Mesenchymal stem cell (in vitro differentiated cells and primary cell): ENCODE measurements around the gene TMEM119.

Experiments
- DNase-seq: peaks from one replicate; pipeline ENCODE4 v3.0.0-alpha.2; 2013
- H2AFZ ChIP-seq: one replicate; pipeline ENCODE4 v1.6.1; 2013; ENCODE audit warnings: low read depth, mild to moderate bottlenecking, control low read depth, inconsistent platforms, low read length, moderate library complexity
- H2AK5ac ChIP-seq: 2 replicates; pipeline ENCODE4 v1.6.1; 2013; ENCODE audit warnings: low read length, moderate library complexity, mild to moderate bottlenecking, inconsistent platforms; ENCODE audit not compliant: severe bottlenecking
- H2BK120ac ChIP-seq: one replicate; pipeline ENCODE4 v1.6.1; 2013; ENCODE audit warnings: low read depth, mild to moderate bottlenecking, inconsistent platforms, low read length, moderate library complexity
- H2BK12ac ChIP-seq, 2 experiments: one replicate each; pipeline ENCODE4 v1.6.1; 2013; ENCODE audit warnings: inconsistent platforms in 2 of 2, low read length in 2 of 2, mild to moderate bottlenecking in 2 of 2, moderate library complexity in 2 of 2, control low read depth in 1 of 2
- H2BK15ac ChIP-seq: one replicate; pipeline ENCODE4 v1.6.1; 2013; ENCODE audit warnings: mild to moderate bottlenecking, low read depth, inconsistent platforms; ENCODE audit not compliant: poor library complexity, severe bottlenecking
- H2BK5ac ChIP-seq: 2 replicates; pipeline ENCODE4 v1.6.1; 2013; ENCODE audit warnings: low read depth, mild to moderate bottlenecking, low read length, control low read depth, inconsistent platforms; ENCODE audit not compliant: poor library complexity, severe bottlenecking
- H3K14ac ChIP-seq, 2 experiments: one replicate each; pipeline ENCODE4 v1.6.1; 2013; ENCODE audit warnings: inconsistent platforms in 2 of 2, low read length in 2 of 2, control low read depth in 1 of 2, mild to moderate bottlenecking in 1 of 2, moderate library complexity in 1 of 2
- H3K18ac ChIP-seq, 2 experiments: one replicate each; pipeline ENCODE4 v1.6.1; 2013; ENCODE audit warnings: inconsistent platforms in 2 of 2, low read length in 2 of 2, control low read depth in 1 of 2, low read depth in 1 of 2, mild to moderate bottlenecking in 1 of 2
- H3K23ac ChIP-seq, 2 experiments: one replicate each; pipeline ENCODE4 v1.6.1; 2013; ENCODE audit warnings: inconsistent platforms in 2 of 2, low read length in 2 of 2, mild to moderate bottlenecking in 2 of 2, moderate library complexity in 2 of 2, control low read depth in 1 of 2
- H3K27ac ChIP-seq: 2 replicates; pipeline ENCODE4 v1.5.1; 2013; ENCODE audit warnings: mild to moderate bottlenecking, moderate library complexity, low read length, control low read depth, inconsistent platforms; ENCODE audit not compliant: poor library complexity, severe bottlenecking
- H3K27me3 ChIP-seq, 2 experiments: 2 replicates each; pipeline versions ENCODE4 v1.6.1 to v1.7.0; 2013; ENCODE audit warnings: low read length in 2 of 2, mild to moderate bottlenecking in 2 of 2, moderate library complexity in 2 of 2, control low read depth in 1 of 2, inconsistent platforms in 1 of 2; ENCODE audit not compliant: control insufficient read depth in 1 of 2, insufficient read depth in 1 of 2
- H3K36me3 ChIP-seq, 2 experiments: 2 replicates each; pipeline versions ENCODE4 v1.6.1 to v1.7.0; 2013; ENCODE audit warnings: low read length in 2 of 2, control low read depth in 1 of 2, inconsistent platforms in 1 of 2, low read depth in 1 of 2, mild to moderate bottlenecking in 1 of 2; ENCODE audit not compliant: insufficient read depth in 2 of 2, control insufficient read depth in 1 of 2
- H3K4ac ChIP-seq, 2 experiments: one replicate each; pipeline ENCODE4 v1.6.1; 2013; ENCODE audit warnings: inconsistent platforms in 2 of 2, low read length in 2 of 2, mild to moderate bottlenecking in 2 of 2, moderate library complexity in 2 of 2, control low read depth in 1 of 2, low read depth in 1 of 2
- H3K4me1 ChIP-seq: 2 replicates; pipeline ENCODE4 v1.6.1; 2013; ENCODE audit warnings: low read depth, low read length, control low read depth; ENCODE audit not compliant: control insufficient read depth, insufficient read depth
- H3K4me2 ChIP-seq: 2 replicates; pipeline ENCODE4 v1.6.1; 2013; ENCODE audit warnings: low read length, mild to moderate bottlenecking, inconsistent platforms; ENCODE audit not compliant: poor library complexity, severe bottlenecking
- H3K4me3 ChIP-seq, 2 experiments: 2 replicates each; pipeline versions ENCODE4 v1.5.1 to v1.7.0; 2013; ENCODE audit warnings: low read length in 2 of 2, mild to moderate bottlenecking in 2 of 2, control low read depth in 1 of 2, low read depth in 1 of 2; ENCODE audit not compliant: insufficient read depth in 1 of 2
- H3K79me1 ChIP-seq: replicated peaks from 2 replicates; pipeline ENCODE4 v1.6.1; 2013; ENCODE audit warnings: mild to moderate bottlenecking, control low read depth, low read length, inconsistent platforms; ENCODE audit not compliant: poor library complexity, severe bottlenecking
- H3K9ac ChIP-seq: 2 replicates; pipeline ENCODE4 v1.7.0; 2013; ENCODE audit warnings: mild to moderate bottlenecking, low read length, moderate library complexity
- H3K9me3 ChIP-seq: 2 replicates; pipeline ENCODE4 v1.7.0; 2013; ENCODE audit warnings: mild to moderate bottlenecking, low read length; ENCODE audit not compliant: control insufficient read depth
- H4K8ac ChIP-seq: one replicate; pipeline ENCODE4 v1.6.1; 2013; ENCODE audit warnings: inconsistent platforms, mild to moderate bottlenecking, low read length, moderate library complexity
- H4K91ac ChIP-seq: one replicate; pipeline ENCODE4 v1.6.1; 2013; ENCODE audit warnings: mild to moderate bottlenecking, low read length, inconsistent platforms
- WGBS: methylation state at CpG from one replicate; pipeline ENCODE4 v1.1.7; 2013; ENCODE audit warnings: mixed read lengths; 5-methylcytosine and 5-hydroxymethylcytosine counted together

Gene TMEM119

DNA sequence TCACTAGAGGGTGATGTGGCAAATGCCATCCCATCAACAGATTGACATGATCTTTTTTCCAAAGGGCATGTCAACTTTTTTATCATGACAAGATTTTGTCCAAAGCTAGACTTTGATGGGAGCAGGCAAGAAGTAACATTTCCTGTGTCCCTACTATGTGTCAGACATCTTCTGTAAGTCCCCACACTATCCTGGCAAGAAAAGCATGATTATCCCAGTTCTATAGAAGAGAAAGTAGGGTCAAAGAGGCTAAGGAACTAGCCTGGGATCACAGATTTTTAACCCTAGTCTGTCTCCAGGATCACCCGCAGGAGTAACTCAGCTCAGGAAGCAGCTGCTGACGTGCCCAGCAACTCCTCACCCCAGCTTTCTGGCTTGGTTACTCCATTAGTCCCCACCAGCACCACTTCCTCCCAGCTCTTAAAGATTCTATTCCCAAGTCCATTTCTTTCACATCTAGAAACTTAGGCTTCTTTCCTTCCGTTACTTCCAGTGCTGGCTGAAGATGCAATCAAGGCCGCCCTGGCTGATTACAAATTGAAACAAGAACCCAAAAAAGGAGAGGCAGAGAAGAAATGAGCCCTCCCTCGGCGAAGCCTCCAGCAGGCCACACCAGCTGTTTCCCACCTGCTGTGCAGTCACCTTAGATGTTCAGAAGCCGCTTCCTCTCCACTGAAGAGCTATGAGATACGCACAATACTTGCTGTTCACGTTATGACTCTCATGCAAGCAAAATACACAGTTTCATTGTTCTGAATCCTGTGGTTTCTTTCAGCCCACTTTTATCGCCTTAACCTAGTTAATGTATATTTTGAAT is 29.3 kb downstream of the TMEM119 start:
- H3K9me3 ChIP-seq = no peaks in the 10 kb centered on the region

DNA sequence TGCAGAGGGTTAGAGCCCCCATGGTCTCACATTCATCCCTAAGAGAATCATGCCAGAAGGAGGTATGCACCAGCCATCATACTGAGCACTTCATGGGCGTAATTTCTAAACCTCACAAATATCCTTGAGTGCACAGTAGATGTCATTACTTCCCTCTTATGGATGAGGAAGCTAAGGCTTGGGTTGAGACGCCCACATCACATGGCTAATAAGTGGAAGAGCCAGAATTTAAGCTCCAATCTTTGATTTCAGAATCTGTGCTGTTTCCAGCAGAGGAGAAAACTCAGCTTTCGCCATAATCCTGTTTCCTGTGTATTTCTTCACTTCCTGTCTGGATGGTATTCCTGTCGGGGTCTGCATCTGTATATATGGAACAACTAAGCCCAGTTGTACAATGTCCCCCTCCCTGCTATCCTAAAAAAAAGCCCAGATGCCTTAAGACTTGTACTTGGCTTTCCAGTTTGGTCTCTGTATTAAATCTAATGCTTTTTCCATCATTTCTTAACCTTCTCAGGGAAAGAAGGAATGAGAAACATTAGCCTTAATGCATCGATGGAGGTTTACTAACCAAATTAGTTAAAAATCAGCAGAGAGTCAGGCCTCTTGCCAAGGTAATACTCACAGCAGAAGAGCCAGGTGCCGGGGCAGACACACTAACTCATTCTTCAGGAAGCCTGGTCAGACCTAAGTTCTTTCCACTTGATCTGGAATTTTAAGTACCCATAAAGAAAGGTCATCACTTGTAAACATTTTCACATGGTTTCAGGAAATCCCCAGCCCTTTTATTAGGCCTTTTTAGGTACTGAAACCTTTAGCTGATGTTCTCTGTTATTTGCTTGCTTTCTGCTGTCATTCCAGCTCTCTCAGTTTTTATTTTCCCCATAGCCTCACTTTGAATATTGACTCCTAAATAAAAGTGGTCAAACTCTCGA is 30.2 kb downstream of the TMEM119 start:
- Histone ChIP-seq H2BK15ac (no peak overlapping the region), H3K23ac (no peak overlapping the region), H3K9ac (peak overlapping the region; percentile 99), H3K27me3 (no peaks in the 10 kb centered on the region), H3K79me1 (peaks cover 9% of the 10 kb centered on the region), H3K4me1 (peaks cover 21% of the 10 kb centered on the region), H4K8ac (no peak overlapping the region), H3K4me3 (no peak overlapping the region), H3K4me2 (no peak overlapping the region), H2BK5ac (peak overlapping the region; percentile 11), H2AK5ac (peak overlapping the region; percentile 73), H3K27ac (peak overlapping the region; percentile 95), H3K9me3 (no peaks in the 10 kb centered on the region), H3K18ac (no peak overlapping the region), H2BK12ac (no peak overlapping the region), H2BK120ac (no peak overlapping the region), H2AFZ (no peak overlapping the region), H4K91ac (no peak overlapping the region), H3K36me3 (peaks cover 22 to 66% of the 10 kb centered on the region in 2 experiments), H3K4ac (no peak overlapping the region), H3K14ac (no peak overlapping the region)
- WGBS = 49% methylated on average over 7 of the region's 7 CpGs
- DNase-seq = peak; percentile 81

More for the DNA sequence above, 29.3 kb downstream of the TMEM119 start:
- Histone ChIP-seq H3K27me3 (no peaks in the 10 kb centered on the region), H3K18ac (no peak overlapping the region), H2BK15ac (no peak overlapping the region), H2BK120ac (no peak overlapping the region), H3K4me3 (no peak overlapping the region), H2BK5ac (peak overlapping the region; percentile 11), H3K23ac (no peak overlapping the region), H4K91ac (no peak overlapping the region), H3K14ac (no peak overlapping the region), H2AK5ac (peak overlapping the region; percentile 8), H3K4ac (no peak overlapping the region), H2BK12ac (no peak overlapping the region), H3K27ac (peak overlapping the region; percentile 83), H3K4me2 (no peak overlapping the region), H2AFZ (no peak overlapping the region), H3K79me1 (peaks cover 9% of the 10 kb centered on the region), H3K36me3 (peaks cover 22 to 66% of the 10 kb centered on the region in 2 experiments), H3K9ac (peak overlapping the region; percentile 99), H4K8ac (no peak overlapping the region), H3K4me1 (peaks cover 21% of the 10 kb centered on the region)
- DNase-seq = no peak
- 79% methylated on average over 10 of the region's 10 CpGs for WGBS

DNA sequence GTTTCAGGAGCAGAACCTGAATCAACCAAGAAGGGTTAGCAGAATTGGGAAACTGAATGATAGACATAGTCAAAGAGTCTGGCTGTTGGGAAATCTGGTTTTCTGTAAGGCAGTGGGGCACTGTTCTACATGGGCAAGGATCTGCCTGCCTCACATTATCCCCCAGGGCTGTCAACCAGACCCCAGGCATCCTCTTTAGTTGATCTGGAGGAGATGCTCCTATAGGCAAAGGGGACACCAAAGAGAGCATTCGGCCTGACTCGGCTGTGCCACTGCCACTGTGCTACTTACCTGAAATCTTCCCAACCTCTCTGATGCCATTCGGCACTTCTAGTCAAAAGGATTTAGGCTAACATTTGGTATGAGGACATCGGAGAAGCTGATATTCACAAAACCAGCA is 31.4 kb downstream of the TMEM119 start:
- 92% methylated on average over 4 of the region's 4 CpGs for WGBS

More for the DNA sequence above, 31.4 kb downstream of the TMEM119 start:
- Histone ChIP-seq H4K91ac (no peak overlapping the region), H3K18ac (peak overlapping the region in 1 of 2 experiments; percentile 67), H2BK120ac (no peak overlapping the region), H2BK12ac (peak overlapping the region; percentile 1 to 61), H3K23ac (no peak overlapping the region), H4K8ac (no peak overlapping the region), H2BK5ac (peak overlapping the region; percentile 81), H3K27me3 (no peaks in the 10 kb centered on the region), H3K4me2 (no peak overlapping the region), H2AK5ac (peak overlapping the region; percentile 90), H3K14ac (no peak overlapping the region), H3K4ac (peak overlapping the region in 1 of 2 experiments; percentile 56), H2AFZ (no peak overlapping the region), H3K27ac (peak overlapping the region; percentile 95), H3K9me3 (no peaks in the 10 kb centered on the region), H3K9ac (peak overlapping the region; percentile 99), H3K4me3 (no peak overlapping the region), H3K79me1 (peaks cover 9% of the 10 kb centered on the region), H2BK15ac (no peak overlapping the region), H3K4me1 (peaks cover 23% of the 10 kb centered on the region), H3K36me3 (peaks cover 22 to 66% of the 10 kb centered on the region in 2 experiments)
- no peak for DNase-seq
